Neural cell (in vitro differentiated cells): ENCODE results near the gene PTCH1. TPM values are rescaled to one million over a fixed set of nuclear protein-coding genes. Genes with fewer than 3 reads are reported as not detected.

Source experiments
- H2AFZ ChIP-seq: fragments of 200-600, 300-800 bp; sonication (generic), shearing (Covaris generic); 2 replicates; pipeline ENCODE4 v1.6.0; 2014; ENCODE audit warnings: low read depth, mild to moderate bottlenecking, antibody characterized with exemption, low read length, moderate library complexity
- H3F3A ChIP-seq: fragments of 200-600 bp; shearing (Covaris generic); 2 replicates; pipeline ENCODE4 v1.6.1; 2016; ENCODE audit warnings: mild to moderate bottlenecking, moderate library complexity, mixed read lengths, antibody characterized with exemption, low read length; ENCODE audit not compliant: insufficient read depth, poor library complexity, severe bottlenecking
- H3K27ac ChIP-seq: fragments of 200-600, 300-800 bp; sonication (generic), shearing (Covaris generic); 2 replicates; pipeline ENCODE4 v1.5.1; 2014; ENCODE audit warnings: mild to moderate bottlenecking, low read length, moderate library complexity
- H3K27me3 ChIP-seq: fragments of 300-800, 200-600 bp; sonication (generic), shearing (Covaris generic); 2 replicates; pipeline ENCODE4 v1.6.0; 2014; ENCODE audit warnings: mild to moderate bottlenecking, low read depth, low read length, moderate library complexity; ENCODE audit not compliant: insufficient read depth
- H3K36me3 ChIP-seq: fragments of 300-800, 200-600 bp; sonication (generic), shearing (Covaris generic); 2 replicates; pipeline ENCODE4 v1.5.1; 2014; ENCODE audit warnings: mild to moderate bottlenecking, antibody characterized with exemption, low read length, moderate library complexity; ENCODE audit not compliant: insufficient read depth
- H3K4me2 ChIP-seq: fragments of 300-800, 200-600 bp; sonication (generic), shearing (Covaris generic); 2 replicates; pipeline ENCODE4 v1.6.0; 2014; ENCODE audit warnings: mild to moderate bottlenecking, low read length
- H3K4me3 ChIP-seq: fragments of 300-800, 200-600 bp; sonication (generic), shearing (Covaris generic); 2 replicates; pipeline ENCODE4 v1.5.1; 2014; ENCODE audit warnings: mild to moderate bottlenecking, low read length, moderate library complexity
- H3K79me2 ChIP-seq: fragments of 200-600 bp; shearing (Covaris generic); replicated peaks from 2 replicates; pipeline ENCODE4 v1.6.0; 2014; ENCODE audit warnings: mild to moderate bottlenecking, low read length, moderate library complexity; ENCODE audit not compliant: insufficient read depth
- H3K9ac ChIP-seq: fragments of 300-800, 200-600 bp; sonication (generic), shearing (Covaris generic); 2 replicates; pipeline ENCODE4 v1.6.1; 2016; ENCODE audit warnings: mild to moderate bottlenecking, low read length, mixed read lengths
- H3K9me2 ChIP-seq: fragments of 200-600 bp; shearing (Covaris generic); 2 replicates; pipeline ENCODE4 v1.6.1; 2016; ENCODE audit warnings: mild to moderate bottlenecking, low read length, mixed read lengths; ENCODE audit not compliant: insufficient read depth
- H3K9me3 ChIP-seq: fragments of 200-600, 300-800 bp; sonication (generic), shearing (Covaris generic); 2 replicates; pipeline ENCODE4 v1.6.1; 2016; ENCODE audit warnings: mild to moderate bottlenecking, mixed run types, low read length, moderate library complexity, mixed read lengths
- H4K20me1 ChIP-seq: fragments of 200-600 bp; shearing (Covaris generic); 2 replicates; pipeline ENCODE4 v1.6.1; 2016; ENCODE audit warnings: mild to moderate bottlenecking, mixed run types; ENCODE audit not compliant: insufficient read depth
- CTCF ChIP-seq: fragments of 450-650 bp; IDR thresholded peaks from 2 replicates; pipeline ENCODE4 v1.5.1; 2014; ENCODE audit warnings: antibody characterized with exemption, mild to moderate bottlenecking, moderate library complexity; ENCODE audit not compliant: poor library complexity, severe bottlenecking
- EP300 ChIP-seq: fragments of 450-650 bp; conservative IDR thresholded peaks from 2 replicates; pipeline ENCODE4 v1.6.1; 2014; ENCODE audit warnings: antibody characterized with exemption, mild to moderate bottlenecking, moderate library complexity; ENCODE audit not compliant: poor library complexity, severe bottlenecking
- EZH2 ChIP-seq: fragments of 200-600, 300-800 bp; shearing (Covaris generic), sonication (generic); IDR thresholded peaks from 2 replicates; pipeline ENCODE4 v1.6.1; 2014; ENCODE audit warnings: antibody characterized with exemption, low read length, borderline replicate concordance, mild to moderate bottlenecking; ENCODE audit not compliant: insufficient read depth, poor library complexity, severe bottlenecking
- MXI1 ChIP-seq: fragments of 450-650 bp; conservative IDR thresholded peaks from 2 replicates; pipeline ENCODE4 v1.6.1; 2014; ENCODE audit warnings: antibody characterized with exemption, mild to moderate bottlenecking; ENCODE audit not compliant: poor library complexity, severe bottlenecking
- POLR2AphosphoS5 ChIP-seq: IDR thresholded peaks from 2 replicates; pipeline ENCODE4 v1.6.1; 2012
- RAD21 ChIP-seq: fragments of 450-650 bp; conservative IDR thresholded peaks from 2 replicates; pipeline ENCODE4 v1.6.1; 2014; ENCODE audit warnings: antibody characterized with exemption, mild to moderate bottlenecking, moderate library complexity
- REST ChIP-seq: IDR thresholded peaks from 2 replicates; pipeline ENCODE4 v1.6.1; 2012; ENCODE audit warnings: borderline replicate concordance
- SMC3 ChIP-seq: fragments of 450-650 bp; conservative IDR thresholded peaks from 2 replicates; pipeline ENCODE4 v1.6.1; 2014; ENCODE audit warnings: antibody characterized with exemption, mild to moderate bottlenecking, moderate library complexity; ENCODE audit not compliant: poor library complexity
- TAF1 ChIP-seq: IDR thresholded peaks from 2 replicates; pipeline ENCODE4 v1.6.1; 2012; ENCODE audit warnings: low read depth
- polyA plus RNA-seq: library from polyadenylated mRNA; depleted of rRNA; stranded (reverse); fragments of >200 nt; gene quantifications from 2 replicates; pipeline ENCODE4 v1.2.3, GENCODE V29; 2014

The PTCH1 gene
- polyA plus RNA-seq, 1 donor from 2014 or later = 15.6 TPM

GRCh38 chr9:95484225-95484624 is 32.5 kb downstream of the PTCH1 start:
- Histone ChIP-seq H3K36me3 (peaks cover 15% of the 10 kb centered on the region), H3K9me2 (no peaks in the 10 kb centered on the region), H3K9ac (no peak overlapping the region), H3K79me2 (peaks cover 75% of the 10 kb centered on the region), H3K9me3 (no peaks in the 10 kb centered on the region), H3K4me3 (no peak overlapping the region), H3K27me3 (no peaks in the 10 kb centered on the region), H3F3A (peaks cover 3% of the 10 kb centered on the region), H3K4me2 (no peak overlapping the region), H4K20me1 (no peaks in the 10 kb centered on the region), H3K27ac (no peak overlapping the region), H2AFZ (no peak overlapping the region)
- TF ChIP-seq EP300 (no peak), MXI1 (no peak), SMC3 (no peak), REST (no peak), TAF1 (no peak), EZH2 (no peak), RAD21 (no peak), POLR2AphosphoS5 (no peak), CTCF (no peak)

- TF ChIP-seq EZH2 = no peak
- TF ChIP-seq REST = no peak
- no peak for TF ChIP-seq EP300
- no peak for TF ChIP-seq RAD21
- TF ChIP-seq MXI1 = no peak
- no peak for TF ChIP-seq CTCF
- no peak for TF ChIP-seq SMC3
- TF ChIP-seq TAF1 = no peak
- TF ChIP-seq POLR2AphosphoS5 = no peak
- Histone ChIP-seq H3K4me2 (no peak overlapping the region), H2AFZ (no peak overlapping the region), H3K9ac (no peak overlapping the region), H3K27me3 (no peaks in the 10 kb centered on the region), H3K36me3 (peaks cover 15% of the 10 kb centered on the region), H3K4me3 (no peak overlapping the region), H3F3A (peaks cover 3% of the 10 kb centered on the region), H3K9me3 (no peaks in the 10 kb centered on the region), H3K79me2 (peaks cover 72% of the 10 kb centered on the region), H3K9me2 (no peaks in the 10 kb centered on the region), H3K27ac (no peak overlapping the region), H4K20me1 (no peaks in the 10 kb centered on the region)
Observed at GRCh38 chr9:95483431-95483830, 33.3 kb downstream of the PTCH1 start.
